GM18867 (cell line): Measurements from ENCODE around the gene SLC25A41.

ENCODE experiments used
- ATAC-seq: cut with Tn5 transposase; IDR thresholded peaks from one replicate; pipeline ENCODE4 v1.9.1; 2021; ENCODE audit warnings: mild to moderate bottlenecking, moderate library complexity; ENCODE audit not compliant: unreplicated experiment

Gene SLC25A41

DNA sequence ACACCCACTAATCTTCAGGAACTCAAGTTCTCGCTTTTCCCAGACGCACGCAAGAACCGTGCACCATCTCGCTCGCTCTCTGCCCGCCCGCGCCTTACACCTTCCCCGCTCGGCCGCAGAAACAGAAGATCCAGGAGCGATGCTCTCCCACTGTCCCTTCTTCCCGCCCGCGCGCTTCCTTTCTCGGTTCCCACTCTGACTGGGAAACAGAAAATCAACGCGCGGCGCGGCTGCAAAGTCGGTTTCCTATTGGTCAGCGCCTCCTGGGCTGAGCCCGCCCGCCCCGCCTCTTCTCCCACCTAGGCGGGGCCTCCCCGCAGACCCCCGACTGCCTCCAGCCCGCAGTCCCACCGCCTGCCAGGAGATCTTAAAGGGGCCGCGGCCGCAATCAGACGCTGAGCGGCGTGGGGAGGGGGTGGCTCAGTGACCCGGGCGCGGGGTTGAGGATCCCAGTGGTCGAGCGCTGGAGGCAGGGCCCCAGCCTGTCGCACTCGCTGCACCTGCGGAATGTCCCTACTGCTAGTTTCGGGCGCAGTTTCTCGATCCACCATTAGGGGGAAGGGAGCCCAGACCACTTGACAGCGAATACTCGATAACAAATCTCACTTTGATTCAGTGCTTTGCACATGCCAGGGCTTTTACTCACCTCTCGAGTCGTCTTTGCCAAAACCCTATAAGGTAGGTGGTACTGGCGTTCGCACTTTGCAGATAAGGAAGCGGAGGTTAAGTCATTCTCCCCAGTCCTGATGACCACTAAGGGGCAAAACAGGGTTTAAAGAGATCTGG lies 26.7 kb upstream of the SLC25A41 start:
- ATAC-seq: peak; percentile 71

DNA sequence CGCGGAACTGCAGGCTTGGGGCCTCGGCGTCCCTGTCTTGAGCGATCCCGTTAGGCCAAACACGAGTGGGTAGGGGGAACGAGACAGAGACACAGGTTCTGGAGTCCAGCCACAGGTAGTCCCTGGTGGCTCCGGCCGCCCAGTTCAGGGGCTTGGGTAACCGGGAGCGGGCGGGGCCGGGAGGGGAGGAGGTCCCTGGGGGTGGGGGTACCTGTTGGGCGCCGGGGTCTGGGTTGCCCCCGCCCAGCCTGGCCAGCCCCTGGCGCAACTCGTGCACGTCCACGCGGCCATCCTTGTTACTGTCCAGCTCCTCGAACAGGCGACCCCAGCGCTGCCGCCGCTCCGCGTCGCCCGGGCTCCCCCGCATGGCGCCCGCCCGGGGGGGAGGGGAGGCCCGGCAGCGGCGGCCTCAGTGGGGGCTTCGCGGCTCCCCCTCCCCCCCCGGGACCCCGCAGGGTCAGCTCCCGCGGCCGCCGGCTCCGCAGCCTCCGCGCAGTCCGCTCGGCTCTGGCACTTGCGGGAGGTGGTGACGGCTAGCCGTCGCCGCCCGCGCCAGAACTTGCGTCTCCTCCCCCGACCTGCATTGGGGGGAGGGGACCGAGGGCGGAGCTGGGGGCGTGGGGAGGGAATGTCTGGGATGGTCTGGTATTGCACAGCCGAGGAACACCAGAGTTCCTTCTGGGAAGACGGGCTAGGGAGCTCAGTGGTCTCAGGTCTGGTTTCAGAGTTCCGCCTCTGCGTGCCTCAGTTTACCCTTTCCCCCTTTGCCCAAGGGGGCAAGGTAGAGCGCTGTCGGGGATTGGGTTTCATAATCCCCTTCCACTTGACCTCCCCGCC lies 25.9 kb upstream of the SLC25A41 start, which contains the start of gene SLC25A23:
SLC25A23 (minus strand) TSS at position 531 of the 837 bp plus-strand sequence; CDS start at position 367, 164 bp downstream.
- peak; percentile 30 for ATAC-seq

DNA sequence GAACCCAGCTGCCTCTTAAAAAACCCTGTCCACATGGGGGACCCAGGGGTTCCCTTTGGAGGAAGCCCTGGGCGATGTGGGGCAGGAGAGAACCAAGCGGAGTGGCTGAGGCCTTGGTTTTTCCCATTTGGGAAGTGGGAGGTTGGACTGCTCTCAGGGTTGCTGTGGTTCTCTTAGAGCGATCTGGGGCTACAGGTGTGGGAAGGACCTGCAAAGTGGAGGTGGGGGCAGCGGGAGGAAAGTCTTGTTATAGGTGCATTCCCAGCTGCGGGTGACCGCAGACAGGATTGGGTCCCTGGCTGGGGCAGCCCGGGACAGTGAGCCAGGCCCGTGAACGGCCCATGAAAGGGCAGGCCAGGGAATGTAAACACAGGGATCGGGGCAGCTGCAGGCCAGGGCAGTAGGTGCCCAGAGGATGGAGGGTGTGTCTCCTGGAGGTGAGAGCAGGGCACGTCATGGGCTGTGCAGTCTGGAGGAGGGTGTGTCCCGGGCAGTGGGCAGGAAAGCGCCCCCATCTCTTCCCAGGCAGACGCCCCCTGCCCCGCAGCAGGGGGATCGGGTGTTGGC lies 25.2 kb upstream of the SLC25A41 start:
- ATAC-seq: no peak

DNA sequence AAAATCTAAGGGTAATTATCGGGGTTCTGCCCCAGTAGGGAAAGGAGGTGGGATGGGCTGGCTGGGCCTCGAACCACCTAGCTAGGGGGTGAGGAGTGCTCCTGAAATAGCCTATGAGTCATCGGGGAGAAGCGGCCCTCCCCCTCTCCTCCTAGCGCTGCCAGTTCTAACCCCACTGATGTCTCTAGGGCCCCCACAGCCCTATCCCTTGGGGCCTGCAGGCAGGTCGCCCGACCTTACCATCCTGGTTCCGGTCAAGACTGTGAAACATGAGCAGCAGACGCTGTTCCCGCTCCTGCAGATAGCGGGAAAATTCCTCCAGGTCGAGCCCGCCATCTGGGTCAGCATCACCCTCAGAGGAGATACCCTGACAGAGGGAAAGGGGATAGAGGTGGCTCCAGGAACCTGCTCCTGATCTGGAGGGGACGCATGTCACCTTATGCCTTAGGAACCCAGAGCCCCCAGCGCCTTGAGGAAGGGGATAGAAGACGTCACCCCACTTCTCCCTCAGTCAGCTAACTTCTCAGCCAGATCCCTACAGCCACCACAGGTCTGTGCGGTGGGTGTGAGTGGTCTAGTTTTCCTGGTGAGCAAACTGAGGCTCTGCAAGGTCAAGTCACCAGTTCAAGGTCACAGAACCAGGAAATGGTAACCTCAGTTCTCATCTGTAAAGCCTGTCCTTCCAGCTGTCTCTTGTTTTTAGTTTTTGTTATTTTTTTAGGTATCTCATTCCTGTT lies 24.6 kb upstream of the SLC25A41 start:
- no peak for ATAC-seq

DNA sequence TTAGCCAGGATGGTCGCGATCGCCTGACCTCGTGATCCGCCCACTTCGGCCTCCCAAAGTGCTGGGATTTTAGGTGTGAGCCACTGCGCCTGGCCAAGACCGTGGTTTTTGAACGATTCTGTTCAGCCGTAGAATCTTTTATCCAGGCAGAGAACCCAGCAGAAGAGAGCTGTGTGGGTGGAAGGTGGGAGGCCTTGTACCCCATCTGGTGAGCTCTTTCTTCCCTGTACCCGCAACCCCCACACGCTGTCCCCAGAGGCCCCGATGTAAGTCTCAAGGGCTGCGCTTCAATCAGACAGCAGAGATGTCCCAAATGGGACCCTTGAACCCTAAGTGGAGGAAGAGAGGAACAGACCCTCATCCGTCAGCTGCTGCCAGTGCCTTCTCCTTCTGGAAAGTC lies 22.4 kb upstream of the SLC25A41 start:
- ATAC-seq: no peak

DNA sequence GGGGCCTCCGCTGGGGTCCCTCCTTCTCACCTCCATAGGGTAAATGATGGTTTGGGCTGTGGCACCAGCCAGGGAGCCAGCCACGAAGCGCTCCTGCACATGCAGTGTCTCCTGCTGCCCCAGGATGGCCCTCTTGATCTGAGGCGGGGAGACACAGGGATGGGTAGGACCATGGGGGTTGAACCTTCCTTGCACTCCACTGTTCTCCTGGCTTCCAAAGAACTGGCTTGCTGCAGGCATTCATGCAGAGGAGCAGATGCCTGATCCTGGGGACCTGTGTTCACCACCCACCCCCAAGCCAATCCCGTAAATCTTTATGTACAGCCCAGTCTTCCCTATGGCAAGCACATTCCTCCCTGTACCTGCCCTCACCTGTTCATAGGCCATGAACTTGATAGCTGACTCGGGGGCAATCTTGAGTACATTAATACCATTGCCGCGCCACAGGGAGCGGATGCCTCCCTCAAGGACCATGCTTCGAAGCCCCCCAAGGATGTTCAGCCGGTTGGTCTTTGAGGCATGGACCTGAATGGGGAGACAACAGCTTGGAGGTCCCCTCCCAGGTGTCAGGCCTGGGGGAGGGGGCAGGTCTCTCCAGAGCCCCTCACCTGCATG lies 20.5 kb upstream of the SLC25A41 start:
- no peak for ATAC-seq

DNA sequence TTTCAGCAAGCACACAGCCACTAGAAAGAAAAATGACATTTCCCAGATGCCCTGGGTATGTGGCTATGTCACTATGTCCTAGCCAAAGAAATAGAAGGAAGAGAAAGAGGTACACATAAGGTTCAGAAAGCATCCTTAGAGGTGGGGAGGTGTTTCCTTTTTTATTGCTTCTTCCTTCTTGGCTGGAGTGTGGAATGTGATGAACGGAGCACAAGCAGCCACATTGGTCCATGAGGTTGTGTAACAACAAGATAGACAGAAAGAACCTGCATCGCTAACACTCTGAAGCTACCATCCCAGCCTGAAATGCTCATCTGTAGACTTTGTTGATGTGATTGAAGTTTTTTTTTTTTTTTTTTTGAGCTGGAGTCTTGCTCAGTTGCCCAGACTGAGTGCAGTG lies 19.3 kb upstream of the SLC25A41 start:
- no peak for ATAC-seq

DNA sequence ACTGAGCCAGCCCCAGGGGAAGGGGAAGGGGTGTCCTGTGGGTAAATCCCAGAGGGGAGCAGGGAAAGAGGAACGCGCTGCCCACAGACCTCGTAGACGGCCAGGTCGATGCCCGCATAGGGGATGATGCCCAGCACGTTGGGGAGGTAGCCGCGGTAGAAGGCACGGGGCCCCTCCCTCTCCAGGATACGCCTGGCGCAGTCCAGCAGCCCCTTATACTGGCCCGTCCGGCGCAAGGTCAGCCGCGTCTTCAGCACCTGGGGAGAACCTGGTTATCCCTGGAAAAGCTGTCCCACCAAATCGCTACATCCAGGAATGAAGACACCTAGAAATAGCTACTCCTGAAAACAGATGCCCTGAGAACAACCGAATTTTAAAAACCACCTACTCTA lies 18.7 kb upstream of the SLC25A41 start:
- ATAC-seq: no peak

DNA sequence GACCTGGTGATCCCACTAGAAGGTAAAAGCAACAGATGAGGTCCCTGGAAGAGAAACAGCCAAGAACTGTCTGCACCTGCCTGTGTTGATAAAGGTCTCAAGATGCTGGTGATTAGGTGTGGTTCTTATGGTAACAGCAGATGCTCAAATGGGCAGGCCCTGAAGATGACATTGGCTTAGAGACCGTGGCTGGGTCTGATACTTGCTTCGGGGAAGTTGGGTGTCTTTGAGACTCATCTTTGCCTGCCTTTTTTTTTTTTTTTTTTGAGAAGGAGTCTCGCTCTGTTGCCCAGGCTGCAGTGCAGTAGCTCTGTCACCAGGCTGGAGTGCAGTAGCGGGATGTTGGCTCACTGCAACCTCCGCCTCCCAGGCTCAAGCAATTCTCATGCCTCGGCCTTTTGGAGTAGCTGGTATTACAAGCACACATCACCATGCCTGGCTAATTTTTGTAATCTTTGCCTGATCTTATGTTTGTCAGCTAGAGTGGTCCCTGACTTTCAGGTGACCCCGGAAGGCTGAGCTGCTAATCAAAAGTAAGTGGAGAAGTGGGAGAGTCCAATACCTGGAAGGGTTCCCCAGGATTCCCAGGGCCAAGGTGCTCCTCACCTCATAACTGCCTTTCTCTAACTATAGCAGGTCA lies 18.1 kb upstream of the SLC25A41 start:
- ATAC-seq: no peak

DNA sequence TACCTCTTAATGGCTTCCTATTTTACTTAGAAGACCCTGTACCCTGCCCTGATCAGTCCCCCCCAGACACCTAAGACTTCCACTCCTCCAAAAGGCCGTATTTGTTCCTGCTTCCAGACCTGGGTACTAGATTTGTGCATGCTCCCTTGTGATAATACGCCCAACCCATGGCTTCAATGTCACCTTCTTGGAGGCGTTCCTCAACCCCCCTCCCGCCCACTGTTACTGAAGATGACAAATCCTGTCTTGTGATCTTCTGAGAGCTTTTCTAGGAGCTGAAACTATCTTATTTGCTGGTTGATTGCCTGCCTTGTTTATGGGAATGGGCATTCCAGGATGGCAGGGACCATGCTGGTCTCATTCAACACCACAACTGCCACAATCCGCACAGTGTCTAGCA lies 16.6 kb upstream of the SLC25A41 start:
- no peak for ATAC-seq

DNA sequence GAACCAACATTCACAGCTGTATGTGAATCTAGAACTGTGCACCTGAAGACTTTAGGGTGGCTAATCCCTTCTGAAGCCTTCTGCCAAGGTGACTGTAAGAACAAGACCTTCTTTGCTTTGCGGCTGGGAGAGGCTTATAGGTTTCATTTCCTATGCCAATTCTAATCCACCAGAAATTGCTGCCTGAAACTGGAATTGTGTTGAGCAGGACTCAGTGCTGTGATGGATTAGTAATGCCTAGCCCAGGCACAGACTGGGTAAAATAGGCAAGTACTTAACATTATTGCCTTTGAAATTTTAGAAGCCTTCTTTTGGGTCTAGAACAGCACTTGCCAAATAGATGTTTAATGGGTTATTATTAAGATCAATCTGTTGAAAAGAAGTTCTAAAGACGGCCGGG lies 14.5 kb upstream of the SLC25A41 start:
- ATAC-seq: no peak

DNA sequence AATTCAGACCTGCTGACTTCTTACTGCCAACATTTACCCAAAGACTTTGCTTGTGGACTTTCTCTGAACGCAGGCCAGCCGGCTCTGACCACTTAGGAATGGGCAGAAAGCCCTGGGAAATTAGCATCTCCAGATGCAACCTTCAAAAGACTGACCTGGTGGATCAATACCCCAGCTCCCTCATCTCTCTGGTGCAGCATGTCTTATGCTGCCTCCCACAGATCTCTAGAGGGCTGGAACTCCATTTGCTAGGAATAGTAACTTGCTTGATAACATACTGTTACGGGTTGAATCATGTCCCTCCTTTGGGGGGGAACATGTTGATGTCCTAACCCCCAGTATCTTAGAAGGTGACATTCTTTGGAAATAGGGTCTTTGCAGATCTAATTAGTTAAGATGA lies 12.9 kb upstream of the SLC25A41 start:
- no peak for ATAC-seq

DNA sequence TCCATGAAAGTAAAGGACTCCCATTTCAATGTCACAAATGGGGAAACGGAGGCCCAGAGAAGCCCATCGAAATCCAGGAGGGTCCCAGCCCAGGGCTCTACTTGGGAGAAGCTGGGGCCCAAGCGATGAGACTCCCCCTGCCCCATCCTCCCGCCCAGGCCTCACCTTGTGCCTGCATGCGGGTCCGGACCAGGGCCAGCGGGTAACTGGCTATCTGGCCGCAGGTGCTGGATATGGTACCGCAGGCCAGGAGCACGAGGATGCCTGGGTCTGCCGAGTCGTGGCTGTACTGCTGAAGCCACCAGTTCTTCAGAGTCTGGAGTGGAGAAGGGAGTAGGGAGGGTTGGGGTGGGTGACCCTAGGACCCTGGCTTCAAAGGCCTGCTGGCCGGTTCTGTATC lies 10.4 kb upstream of the SLC25A41 start:
- no peak for ATAC-seq

DNA sequence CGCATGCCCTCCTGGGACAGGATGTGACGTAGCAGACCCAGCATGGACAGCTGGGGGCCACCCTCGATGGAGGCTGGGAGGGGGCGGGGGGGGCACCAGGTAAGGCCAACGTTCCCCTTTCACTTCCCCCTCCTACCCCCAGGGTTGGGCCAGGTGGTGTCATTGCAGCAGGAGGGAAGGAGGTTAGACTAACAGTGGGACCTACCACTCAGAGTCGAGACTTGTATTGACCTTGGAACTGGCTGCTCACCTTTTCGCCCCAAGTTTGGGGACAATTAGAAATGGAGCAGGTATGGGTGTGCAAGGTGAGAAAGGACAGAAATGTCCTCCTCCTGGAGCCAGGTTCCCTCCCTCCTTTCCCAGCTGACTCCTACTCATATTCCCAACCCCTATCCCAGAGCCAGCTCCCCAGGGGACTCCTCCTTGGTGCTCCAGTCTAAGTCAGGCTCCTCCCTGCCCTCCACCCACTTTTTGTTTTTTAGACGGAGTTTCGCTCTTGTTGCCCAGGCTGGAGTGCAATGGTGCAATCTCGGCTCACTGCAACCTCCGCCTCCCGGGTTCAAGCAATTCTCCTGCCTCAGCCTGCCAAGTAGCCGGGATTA lies 8.6 kb upstream of the SLC25A41 start:
- no peak for ATAC-seq

DNA sequence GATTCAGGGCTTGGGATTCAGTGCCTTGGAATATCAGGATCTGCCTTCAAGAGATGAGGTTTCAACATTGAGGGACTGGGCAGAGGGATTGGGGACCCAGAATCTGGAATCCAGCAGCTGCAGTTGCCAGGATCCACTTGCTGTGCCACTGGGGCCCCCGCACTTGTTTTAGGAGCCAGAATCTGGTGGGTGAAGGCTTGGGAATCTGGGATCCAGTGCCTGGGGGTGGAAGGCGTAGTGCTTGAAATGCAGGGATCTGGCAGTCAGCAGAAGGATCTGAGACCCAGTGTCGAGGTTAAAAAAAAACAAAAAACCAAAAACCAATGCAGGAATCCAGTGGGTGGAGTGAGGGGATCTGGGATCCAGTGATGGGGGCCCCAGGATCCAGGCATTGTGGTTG lies 7.3 kb upstream of the SLC25A41 start:
- ATAC-seq: no peak

DNA sequence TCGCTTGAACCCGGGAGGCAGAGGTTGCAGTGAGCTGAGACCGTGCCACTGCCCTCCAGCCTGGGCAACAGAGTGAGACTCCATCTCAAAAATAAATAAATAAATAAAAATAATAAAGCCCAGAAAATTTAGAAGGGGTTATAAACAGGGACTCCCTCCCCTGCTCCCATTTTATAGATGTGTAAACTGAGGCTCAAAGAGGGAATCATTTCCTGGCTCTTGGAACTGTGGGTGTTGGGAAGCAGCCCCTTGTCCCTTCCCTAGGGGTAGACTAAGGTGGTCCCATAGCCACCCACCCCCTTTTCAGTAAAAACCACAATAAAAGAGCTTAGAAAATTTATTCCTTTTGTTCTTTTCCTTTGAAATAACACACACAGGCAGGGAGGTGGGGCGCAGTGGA lies 6.2 kb upstream of the SLC25A41 start:
- ATAC-seq: no peak

DNA sequence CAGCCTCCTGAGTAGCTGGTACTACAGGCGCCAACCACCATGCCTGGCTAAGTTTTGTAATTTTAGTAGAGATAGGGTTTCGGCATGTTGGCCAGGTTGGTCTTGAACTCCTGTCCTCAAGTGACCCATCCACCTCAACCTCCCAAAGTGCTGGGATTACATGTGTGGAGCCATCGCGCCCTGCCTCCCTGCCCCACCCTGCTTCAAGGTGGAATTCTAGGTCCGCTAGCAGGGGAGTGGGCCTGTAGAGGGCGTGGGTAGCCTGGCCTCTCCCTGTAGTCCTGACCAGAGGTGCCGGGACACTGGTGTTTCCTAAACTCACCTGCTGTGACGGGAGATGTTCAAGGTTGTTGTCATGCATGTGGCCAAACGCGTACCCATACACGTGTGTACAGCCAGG lies 398 bp downstream of the SLC25A41 start:
- no peak for ATAC-seq

DNA sequence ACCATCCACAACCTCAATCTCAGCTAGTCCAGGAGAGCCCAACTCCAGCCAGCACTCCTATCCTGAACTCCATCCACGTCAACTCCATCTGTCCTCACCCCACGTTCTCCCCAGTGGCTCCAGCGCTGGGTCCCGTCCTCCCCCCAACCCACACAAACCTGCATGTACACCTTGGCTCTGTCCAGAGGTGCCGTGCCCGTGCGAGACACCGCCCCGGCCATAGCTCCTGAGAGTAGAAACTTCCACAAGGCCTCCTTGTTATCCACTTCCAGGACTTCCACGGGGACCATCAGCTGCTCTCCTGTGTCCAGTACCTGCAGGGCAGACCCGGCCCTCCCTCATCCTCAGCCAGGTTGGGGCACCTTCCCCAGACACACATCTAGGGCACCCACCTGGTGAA lies 1.7 kb downstream of the SLC25A41 start:
- ATAC-seq: no peak

DNA sequence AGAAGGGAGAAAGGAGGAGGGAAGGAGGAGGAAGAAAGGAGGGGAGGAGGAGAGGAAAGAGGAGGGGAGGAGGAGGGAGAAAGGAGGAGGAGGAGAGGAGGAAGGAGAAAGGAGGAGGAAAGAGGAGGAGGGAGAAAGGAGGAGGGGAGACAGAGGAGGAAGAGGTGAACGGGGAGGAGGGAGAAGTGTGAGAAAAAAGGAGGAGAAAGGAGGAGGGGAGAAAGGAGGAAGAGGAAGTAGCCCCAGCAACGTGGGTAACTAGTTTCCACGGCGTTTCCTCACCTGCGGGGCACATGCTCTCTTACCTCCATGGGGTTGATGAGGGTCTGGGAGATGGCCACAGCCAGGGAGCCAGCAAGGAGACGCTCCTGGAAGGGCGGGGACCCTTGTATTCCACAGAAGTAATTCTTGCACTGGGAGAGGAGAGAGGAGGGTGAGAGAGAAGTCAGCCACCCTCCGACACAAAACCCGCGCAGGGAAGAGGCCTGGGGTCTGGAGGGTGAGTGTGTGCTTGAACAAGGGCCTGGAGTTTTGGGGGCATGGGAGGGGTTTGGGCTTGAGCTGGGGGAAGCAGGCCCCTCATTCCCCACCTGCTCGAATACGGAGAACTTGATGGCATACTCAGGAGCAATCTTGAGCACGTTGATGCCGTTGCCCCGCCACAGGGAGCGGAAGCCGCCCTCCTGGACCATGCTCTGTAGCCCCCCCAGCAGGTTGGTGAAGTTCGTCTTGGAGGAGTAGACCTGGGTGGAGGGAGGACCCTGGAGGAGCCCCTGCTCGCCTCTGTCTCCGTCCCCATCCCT lies 3.9 kb downstream of the SLC25A41 start:
- no peak for ATAC-seq
